GM20431 (cell line): Measurements from ENCODE around the gene RAET1G.

Source experiments
- in situ Hi-C: fragments of 300-500 bp; cut with MseI, MboI; formaldehyde crosslinking; loops from one replicate; pipeline ENCODE4 v1.15.0; 2020; ENCODE audit warnings: low sequenced_read_pairs; ENCODE audit not compliant: unreplicated experiment

RAET1G gene

GRCh38 chr6:149877659-149878058 lies 45.3 kb downstream of the RAET1G start:
- in situ Hi-C loops = no loop called here

GRCh38 chr6:149876241-149876933 lies 46.5 kb downstream of the RAET1G start:
- in situ Hi-C loops = no loop called here

- in situ Hi-C loops = no loop called here
Measured at GRCh38 chr6:149872233-149872632, 50.7 kb downstream of the RAET1G start.

GRCh38 chr6:149871182-149871581 lies 51.7 kb downstream of the RAET1G start:
- in situ Hi-C loops = no loop called here

GRCh38 chr6:149869275-149869892 lies 53.5 kb downstream of the RAET1G start:
- in situ Hi-C loops = no loop called here

- in situ Hi-C loops = no loop called here
Measured at GRCh38 chr6:149867876-149868640, 54.9 kb downstream of the RAET1G start.
